Erythroblast (primary cell): Measurements from ENCODE around the gene HPCAL4.

Experiments used
- GATA1 ChIP-seq: IDR thresholded peaks from 2 replicates; pipeline ENCODE4 v1.6.1; 2011; ENCODE audit warnings: low read depth, mild to moderate bottlenecking, control low read depth, low read length, moderate library complexity
- POLR2A ChIP-seq: IDR thresholded peaks from 2 replicates; pipeline ENCODE4 v1.6.1; 2011; ENCODE audit warnings: mild to moderate bottlenecking, low read length

- no peak for TF ChIP-seq POLR2A
- TF ChIP-seq GATA1, result no peak
Observed at GRCh38 chr1:39672551-39672947, 18.7 kb downstream of the HPCAL4 start.
